Stimulated activated CD4-positive, alpha-beta T cell treated with anti-CD3 and anti-CD28 coated beads, TNF-alpha, amount 100 ng/mL, for 48 hours (primary cell): ENCODE results near the gene CCDC170.
"Not testable (repeated sequence)": the region's sequence is repeated elsewhere in the genome, so short reads cannot be mapped to it uniquely, and the experiment has no call there.

Experiments used
- DNase-seq, 3 donors: peaks; one replicate each; pipeline ENCODE4 v3.0.0-alpha.2; 2020; ENCODE audit warnings: low read depth in 3 of 3

CCDC170 gene

GRCh38 chr6:151493804-151494234, at the start of gene CCDC170:
CCDC170 (plus strand) TSS chr6:151494017; CDS start chr6:151494129, 112 bp downstream.
- DNase-seq, result no peak

DNA sequence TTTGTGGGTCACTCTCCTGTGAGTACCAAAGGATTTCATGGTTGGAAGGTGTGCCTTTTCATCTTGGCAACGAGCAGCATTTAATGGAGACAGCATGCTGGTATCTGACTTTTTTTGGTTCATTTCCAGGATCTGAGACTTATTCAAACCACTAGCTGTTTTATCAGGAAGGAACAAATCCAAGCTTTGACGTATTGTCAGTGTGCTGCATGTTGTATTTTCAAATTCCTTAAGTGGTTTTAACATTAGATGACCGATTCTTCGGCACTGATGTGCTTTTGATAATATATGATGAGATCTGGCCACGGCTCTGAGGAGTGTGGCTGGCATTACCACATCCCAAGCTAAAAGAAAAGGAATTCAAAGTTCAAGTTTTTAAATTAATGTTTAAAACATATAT, 48.3 kb upstream of the CCDC170 start:
- no peak for DNase-seq

DNA sequence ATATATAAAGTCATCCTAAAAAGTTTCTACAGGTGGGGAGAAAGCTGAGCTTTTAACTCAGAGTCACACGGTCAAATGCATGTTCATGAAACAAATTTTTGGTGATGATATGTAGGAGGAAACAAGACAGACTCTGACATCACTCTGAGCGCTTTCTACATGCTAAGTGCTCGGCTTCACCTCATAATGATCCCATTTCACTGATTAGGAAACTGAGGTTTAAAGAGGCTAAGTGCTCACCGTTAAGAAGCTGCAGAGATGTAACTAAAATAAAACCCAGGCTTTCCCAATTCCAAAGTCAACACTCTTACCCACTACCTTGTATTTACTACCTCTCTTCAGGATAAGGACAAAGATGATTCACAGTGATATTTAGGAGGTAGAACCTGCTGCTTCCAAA, 46.6 kb upstream of the CCDC170 start:
- no peak for DNase-seq

- DNase-seq, result no peak
Observed at GRCh38 chr6:151448623-151449022, 45.2 kb upstream of the CCDC170 start.

DNA sequence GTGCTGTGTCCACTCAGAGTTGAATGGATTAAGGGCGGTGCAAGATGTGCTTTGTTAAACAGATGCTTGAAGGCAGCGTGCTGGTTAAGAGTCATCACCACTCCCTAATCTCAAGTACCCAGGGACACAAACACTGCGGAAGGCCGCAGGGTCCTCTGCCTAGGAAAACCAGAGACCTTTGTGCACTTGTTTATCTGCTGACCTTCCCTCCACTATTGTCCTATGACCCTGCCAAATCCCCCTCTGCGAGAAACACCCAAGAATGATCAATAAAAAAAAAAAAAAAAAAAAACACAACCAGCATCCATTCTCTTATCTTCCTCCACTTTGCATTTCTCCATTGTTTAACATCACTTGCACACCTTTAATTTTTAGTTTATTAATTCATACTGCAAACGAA, 42.9 kb upstream of the CCDC170 start:
- not testable (repeated sequence) for DNase-seq

DNA sequence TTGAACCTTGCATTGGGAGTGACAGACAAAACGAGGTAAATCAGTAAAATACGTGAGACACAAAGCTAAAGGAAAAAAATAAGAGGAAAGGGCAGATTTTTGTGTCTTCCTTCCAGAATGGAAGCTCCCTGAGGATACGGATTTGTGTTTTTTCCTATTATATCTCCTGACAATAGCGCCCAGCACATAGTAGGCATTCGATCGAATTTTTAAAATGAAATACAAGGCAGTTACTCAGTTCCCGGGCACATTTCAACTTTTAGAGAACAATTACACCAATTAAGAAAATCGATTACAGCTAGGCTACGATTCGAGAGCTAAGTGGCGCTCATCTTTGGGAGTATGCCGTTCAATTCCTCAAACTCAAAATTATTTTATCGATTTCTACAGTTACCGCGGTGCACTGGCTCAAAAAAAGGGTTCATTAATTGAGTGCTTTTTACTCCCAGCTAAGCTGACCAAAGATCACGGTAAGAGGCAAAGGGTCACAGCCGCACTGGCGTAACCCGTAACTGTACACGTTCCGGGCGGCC, 42.3 kb upstream of the CCDC170 start:
- no peak for DNase-seq

GRCh38 chr6:151451950-151452749, 41.7 kb upstream of the CCDC170 start, which contains the start of gene RMND1:
RMND1 (minus strand) TSS chr6:151452126; CDS start chr6:151445811, 6,315 bp downstream.
- peak; percentile 97 to 99 (median 98) for DNase-seq

GRCh38 chr6:151452750-151453427, 40.9 kb upstream of the CCDC170 start:
- no peak for DNase-seq

- DNase-seq, result not testable (repeated sequence)
Observed at GRCh38 chr6:151455751-151456398, 37.9 kb upstream of the CCDC170 start.

DNA sequence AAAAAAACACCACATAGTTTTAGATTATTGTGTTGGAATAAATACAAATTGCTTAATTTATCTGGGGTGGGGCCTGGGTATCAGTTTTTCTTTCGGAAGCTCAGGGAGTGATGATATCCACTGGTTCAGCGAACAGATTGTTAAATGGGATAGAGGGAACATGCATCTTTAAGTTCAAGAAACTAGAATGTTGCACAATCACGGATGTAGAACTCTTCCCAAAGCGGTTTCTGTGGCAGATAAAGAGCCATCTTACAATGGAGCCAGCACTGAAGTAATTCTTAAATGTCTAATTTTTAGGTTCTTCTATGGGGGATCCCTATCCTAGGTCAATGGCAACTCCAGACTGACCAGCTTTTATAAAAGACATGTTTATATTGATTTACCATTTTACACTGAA, 32.1 kb upstream of the CCDC170 start:
- no peak for DNase-seq

DNA sequence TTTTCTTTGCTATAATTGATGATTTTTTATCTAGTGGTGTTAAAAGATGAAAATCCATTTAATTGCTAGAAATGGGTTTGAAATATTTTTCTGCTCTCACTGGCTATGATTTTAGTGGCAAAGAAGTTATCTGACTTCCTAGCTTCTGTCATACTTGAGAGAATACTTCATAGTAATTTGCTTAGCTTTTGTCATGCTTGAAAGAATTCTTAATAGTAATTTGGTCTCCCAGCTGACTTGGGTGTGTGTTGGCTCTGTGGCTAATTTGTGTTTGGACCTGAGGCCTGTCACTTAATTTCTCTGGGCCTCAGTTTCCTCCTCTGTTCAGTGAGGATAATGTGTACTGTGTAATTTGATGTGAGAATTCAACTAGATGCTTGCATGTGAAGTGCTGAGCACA, 29.1 kb upstream of the CCDC170 start:
- no peak for DNase-seq

- no peak for DNase-seq
Observed at GRCh38 chr6:151475653-151476523, 17.9 kb upstream of the CCDC170 start.

- no peak for DNase-seq
Observed at GRCh38 chr6:151477726-151478125, 16.1 kb upstream of the CCDC170 start.

DNA sequence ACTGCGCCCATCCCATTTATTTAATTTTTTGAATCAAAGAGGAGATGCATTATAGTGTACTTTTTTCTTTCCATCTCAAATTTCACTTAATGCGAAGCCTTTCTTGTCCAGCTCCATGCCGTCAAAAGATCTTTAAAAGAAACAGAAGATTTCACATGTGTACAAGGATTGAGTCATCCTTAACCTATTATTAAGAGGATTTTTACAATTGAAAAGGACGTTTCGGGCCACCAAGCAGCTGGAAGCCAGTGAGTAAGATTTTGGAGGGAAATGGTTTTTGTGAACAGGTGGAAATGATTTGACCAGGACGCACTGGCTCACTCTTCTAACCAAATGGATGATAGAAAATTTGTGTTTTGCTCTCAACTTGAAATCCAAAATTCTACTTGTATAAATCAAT, 15.1 kb upstream of the CCDC170 start:
- DNase-seq, result no peak

DNA sequence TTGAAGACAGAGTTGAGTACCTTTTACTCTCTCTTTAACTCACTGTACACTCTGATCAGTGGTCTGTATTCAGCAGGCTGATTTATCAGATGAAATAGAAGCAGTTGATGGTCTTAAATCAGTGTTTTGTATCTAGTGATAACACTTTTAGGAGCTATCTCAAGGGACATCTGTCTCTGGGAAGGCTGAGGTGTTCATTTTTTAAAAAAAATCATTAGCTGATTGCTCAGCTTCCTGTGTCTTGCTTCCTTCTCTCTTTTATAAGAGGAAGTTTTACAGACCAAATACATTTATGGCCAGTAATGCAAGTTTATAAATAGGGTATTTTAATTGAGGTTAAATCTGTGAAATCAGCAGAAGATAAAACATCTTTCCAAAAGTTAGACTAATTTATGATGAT, 12.0 kb upstream of the CCDC170 start:
- no peak for DNase-seq

- DNase-seq, result no peak
Observed at GRCh38 chr6:151482290-151482689, 11.5 kb upstream of the CCDC170 start.

DNA sequence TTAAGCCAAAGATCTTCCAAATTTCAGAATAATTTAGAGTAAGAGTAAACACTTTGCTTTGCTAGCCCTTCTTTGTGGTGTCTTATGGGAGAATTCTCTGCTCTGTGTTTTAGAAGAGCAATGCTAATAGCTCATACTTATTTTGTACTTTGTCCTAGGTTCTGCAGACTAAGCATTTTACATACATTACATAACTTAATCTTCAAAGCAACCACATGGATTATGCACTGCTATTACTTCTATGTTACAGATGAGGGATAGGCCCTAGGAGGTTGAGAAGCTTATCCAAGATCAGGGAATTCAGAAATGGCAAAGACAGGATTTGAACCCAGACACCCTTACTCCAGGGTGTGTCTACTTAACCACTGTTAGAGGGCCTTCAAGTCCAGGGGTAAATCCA, 9.8 kb upstream of the CCDC170 start:
- DNase-seq, result no peak

DNA sequence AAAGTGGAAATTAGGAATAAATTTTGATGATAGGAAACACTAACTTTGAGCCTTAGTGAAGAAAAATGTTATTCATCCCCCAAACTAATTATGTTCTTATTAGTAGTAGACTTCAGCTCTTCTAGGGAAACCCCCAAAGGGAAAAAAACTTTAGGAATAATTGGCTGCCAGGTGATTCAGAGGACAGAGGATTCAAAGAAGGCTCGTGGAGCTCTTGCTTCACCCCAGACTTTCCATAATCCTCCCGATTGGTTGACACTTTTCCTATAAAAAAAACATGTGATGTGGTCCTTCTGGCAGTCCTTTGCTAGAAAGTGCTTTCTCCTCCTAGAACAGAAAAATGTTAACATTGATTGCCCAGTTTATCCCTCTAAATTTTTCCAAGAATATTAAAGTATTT, 5.6 kb upstream of the CCDC170 start:
- DNase-seq, result no peak

DNA sequence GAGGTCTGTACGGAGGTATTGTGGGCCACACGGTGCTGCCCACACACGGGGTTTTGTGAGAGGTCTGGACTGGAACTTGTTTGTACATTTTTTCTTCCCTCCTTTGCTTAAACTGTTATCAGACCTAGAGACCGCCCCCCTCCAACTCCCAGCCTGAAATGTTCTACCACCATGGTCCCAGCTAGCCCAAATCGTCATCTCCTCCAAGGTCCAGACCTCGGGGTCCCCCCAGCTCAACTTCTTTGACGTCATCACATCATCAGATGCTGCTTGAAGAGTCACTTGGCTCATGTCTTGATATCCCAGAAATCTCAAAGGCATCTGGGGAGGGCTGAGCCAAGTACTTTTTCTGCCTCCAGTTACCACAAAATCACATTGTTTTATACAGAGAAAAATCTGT, 2.8 kb upstream of the CCDC170 start:
- no peak for DNase-seq

GRCh38 chr6:151493161-151493803, 535 bp upstream of the CCDC170 start:
- no peak for DNase-seq
